OCI-M2 (cell line): ENCODE measurements around the gene WNK3.

Experiments used
- DNase-seq: peaks from one replicate; lab custom pipeline; 2025; ENCODE audit not compliant: unreplicated experiment; lab: John Stamatoyannopoulos, UW

The WNK3 gene

DNA sequence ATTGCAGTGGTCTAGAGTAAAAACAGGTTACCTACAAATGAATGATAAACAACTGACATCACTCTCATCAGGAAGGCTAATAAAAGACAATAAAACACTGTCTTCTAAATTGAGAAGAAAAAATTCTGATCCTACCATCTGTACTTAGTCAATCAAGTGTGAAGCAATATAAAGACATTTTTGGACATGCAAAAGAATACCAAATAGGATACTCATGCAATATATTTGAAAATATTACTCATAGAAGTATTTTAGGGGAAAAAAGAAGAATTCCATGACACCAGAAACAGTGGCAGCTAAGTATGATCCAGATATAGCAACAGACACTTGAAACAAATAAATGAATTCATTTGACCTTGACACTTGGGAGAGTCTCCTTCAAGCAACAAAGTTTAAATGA, 111.0 kb downstream of the WNK3 start:
- no peak for DNase-seq

DNA sequence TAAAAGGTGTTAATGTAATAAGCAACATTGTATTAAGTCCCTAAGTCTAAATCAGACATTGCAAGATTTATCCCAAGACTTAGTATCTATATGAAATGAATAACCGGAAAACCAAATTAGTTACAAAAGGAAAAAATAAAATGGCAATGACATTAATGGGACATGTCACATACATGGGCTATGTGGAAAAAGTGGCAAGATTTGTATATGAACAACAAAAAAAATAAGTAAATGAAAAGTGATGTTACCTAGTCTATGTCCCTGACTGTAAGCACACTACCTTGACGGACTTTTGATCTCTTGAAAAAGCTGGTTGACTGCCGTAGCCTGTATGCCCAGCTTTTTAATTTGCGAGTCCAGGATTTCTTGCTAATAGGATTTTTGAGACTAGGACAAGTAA, 119.3 kb downstream of the WNK3 start:
- DNase-seq, result no peak

DNA sequence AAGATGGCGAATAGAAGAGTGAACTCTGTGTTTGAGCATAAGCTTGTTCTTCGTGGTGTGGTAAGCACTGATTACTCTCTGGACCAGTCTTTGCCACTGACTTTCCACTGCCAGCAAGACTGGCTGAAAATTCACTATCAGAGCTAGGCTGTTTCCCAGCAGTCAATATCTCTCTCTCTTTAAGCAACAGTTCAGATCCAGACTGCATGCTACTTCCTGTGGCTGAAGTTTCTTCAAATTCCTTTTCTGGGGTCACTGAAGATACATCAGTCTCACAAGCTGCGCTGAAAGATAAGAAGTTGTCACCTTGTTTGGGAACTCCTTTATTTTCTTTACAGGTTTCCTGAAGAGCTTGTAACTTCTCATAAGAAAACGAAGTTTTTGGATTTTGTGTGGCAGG, 120.8 kb downstream of the WNK3 start:
- no peak for DNase-seq

DNA sequence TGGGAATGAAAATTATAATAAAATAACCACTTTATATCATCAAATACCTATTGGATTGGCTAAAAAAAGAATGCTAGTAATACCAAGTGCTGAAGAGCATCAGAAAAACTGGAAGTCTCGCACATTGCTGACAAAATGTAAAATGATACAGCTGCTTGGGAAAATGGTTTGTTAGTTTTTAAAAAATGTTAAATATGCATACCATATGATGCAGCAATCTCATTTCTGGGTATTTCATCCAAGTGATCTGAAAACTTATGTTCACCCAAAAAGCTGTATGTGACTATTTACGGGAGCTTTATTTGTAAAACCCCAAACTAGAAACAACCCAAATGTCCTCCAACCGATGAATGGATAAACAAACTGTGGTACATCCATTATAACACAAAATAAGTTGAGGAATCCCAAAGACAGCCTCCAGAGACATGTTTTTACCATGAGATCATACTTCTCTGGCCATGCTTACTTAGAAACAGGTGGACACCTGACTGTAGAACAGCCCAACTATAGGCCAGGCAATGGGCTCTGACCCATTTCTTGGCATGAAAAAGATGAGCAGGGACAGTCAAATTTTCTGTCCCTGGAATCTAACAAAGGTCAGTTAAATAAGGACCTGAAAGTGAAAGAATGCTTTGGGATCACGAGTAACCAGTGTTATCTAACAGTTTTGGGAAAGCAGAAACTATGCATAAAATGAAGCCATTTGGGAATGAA, 127.3 kb downstream of the WNK3 start:
- DNase-seq, result no peak

DNA sequence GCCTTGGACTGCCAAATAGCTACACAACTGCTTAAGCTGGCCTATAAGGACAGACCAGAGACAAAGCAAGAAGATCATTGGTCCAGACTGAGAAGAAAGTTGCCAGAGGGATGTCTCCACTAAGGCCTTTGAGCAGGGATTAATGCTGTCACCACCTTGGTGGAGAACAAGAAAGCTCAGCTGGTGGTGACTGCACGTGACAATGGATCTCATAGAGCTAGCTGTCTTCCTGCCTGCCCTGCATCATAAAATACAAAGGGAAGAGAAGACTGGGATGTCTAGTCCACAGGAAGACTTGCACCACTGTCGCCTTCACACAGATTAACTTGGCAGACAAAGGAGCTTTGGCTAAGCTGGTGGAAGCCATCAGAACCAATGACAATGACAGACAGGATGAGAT, 134.3 kb downstream of the WNK3 start:
- no peak for DNase-seq

DNA sequence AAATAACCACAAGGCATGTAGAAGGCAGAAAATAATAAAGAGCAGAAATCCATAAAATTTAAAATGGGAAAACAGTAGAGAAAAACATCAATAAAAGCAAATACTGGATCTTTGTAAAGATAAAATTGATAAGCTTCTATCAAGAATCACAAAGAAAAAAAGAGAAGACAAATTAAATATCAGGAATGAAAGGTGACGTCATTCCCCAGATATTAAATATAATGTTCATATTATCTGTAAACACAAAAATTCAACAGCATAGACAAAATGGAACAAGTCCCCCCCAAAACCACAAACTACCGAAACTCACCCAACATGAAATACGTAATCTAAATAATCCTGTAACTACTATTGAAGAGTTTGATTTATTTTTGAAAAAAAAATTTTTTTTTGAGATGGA, 144.2 kb downstream of the WNK3 start:
- DNase-seq, result no peak

DNA sequence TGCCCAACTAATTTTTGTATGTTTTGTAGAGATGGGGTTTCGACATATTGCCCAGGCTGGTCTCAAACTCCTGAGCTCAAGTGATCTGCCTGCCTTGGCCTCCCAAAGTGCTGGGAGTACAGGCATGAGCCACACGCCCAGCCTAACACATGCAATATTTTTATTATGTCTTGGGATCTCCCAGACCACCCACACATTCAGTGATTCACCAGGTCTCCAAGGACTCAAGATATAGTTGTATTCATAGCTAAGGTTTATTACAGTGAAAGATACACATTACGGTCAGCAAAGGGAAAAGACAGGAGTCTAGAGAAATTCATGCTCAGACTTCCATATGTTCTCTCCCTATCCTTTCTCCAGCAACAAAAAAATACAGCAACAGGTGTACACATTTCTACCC, 149.3 kb downstream of the WNK3 start:
- DNase-seq, result no peak

DNA sequence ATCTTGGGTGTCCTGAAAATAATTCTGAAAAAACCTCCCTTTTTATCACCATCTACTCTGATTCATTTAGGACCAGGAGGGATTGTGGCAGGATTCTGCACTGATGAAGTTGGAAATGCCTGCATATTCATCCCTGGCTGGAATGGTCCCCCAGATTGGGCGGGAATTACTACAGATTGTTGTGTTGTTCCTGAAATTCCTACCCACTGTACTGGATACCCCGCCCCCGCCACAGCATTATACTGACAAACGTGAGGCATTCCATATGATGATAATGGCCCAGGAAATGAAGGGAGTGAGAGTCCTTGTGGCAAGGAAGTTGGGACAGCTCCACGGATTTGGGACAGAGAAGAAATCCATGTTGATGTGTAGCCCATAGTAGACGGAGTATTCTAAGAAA, 159.6 kb downstream of the WNK3 start:
- DNase-seq, result no peak

DNA sequence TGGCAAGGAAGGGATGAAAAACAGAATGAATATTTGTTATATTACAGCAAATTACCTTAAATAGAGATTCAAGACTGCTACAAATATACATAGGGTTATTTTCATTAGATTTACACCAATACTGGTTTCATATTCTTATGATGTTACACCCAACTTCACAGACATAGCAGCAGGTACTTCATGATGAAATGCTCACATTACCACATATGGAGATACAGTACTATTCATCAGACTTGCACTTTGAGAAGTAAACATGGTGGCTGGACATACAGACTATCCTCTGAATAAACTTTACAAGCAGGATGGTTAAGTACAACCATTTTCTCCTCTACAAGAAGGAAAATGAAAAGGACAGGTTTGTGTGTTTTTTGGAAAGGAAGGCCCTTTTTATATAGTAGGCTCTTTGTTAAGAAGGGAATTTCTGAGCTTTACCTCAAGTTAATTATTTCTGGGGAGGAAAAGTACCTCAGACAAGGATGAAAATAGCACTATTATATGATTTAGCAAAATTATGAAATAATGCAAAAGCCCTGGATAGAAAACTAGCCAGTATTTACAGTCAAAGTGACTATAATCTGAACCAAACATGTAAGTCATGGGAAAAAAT, 162.8 kb downstream of the WNK3 start:
- no peak for DNase-seq

DNA sequence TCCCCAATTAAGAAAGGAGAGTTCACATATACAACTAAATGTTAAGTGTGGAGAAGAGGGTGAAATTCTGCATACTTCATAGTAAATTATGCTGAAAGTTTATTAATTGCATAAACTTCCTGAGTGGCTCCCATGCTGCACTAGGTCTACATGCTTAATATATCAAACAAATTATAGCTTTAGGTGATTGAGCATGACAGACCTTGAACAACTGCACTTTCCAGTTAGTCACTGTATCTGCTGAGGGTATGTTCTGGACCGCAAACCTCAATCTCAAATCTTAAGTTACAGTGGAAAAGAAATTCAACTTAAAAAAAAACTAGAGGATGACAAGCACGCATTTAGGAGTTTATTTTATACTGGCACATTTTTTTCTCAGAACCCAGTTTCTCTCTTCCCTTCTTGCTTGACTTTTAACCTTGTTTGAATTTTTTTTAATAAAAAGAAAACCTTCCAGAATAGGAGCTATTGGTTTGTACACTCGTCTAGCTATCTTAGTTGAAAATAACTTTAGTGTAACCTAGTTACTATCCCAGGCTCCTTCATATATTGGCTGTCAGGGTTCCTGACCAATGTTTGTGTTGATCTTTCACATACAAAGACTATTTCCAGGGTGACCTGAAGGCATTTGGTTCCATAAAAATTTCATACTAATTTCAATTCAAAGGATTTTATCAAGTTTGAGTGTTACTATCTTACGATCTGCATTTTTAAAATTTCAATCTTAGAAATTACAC, 164.6 kb downstream of the WNK3 start:
- no peak for DNase-seq

DNA sequence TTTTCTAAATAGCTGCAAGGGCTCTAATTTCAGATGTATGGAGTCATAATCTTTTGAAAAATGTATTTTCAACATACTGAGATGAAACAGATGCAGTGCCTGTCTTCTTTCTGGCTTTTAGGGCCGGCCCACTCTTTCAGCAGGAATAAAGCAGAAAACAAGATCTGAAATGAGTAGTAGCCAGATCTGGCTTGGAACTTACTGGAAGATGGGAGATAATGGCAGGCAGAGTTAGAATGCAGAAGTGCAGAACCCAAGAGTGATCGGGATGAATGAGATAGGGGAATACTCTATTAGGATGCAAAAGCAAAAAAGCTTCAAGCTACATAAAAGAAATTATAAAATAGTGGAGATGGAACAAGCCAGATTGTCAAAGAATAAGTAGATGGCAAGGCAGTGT, 173.4 kb downstream of the WNK3 start:
- no peak for DNase-seq

DNA sequence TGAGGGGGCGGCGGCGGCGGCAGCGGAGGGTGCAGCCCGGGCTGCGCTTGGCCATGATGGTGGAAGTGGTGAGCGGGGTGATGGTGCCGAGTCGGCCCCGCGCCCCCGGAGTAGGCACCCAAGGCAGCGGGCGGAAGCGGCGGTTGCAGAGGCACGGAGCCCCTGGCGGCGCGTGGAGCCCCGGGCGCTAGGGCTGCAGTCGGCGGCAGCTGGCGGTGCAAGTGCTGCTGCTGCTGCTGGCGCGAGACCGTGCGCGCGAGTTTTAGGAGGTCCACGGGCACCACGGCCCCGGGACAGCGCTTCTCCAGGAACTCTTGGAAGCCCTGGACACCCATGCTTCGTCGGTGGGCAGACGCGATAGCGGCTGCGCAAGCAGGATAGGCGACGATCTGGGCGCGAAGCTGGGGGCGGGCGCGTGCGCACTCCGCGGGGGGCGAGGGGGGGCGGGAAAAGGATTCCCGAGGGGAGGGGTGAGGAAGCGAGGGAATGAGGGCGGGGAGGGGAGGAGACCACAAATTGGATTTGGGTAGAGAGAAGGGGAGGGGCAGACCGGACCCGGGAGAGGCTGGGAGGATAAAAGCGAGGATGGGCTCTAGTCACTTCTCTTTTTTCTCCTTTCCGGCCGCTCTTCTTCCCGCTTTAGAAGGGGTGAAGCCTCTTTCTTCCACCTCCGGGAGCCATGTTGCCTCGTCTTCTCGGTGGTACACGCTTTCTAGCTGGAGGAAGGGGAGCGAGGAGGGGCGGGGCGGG, 174.8 kb downstream of the WNK3 start, which contains the start of gene FAM120C:
TSS of gene FAM120C (minus strand) at position 391 of the 750 bp plus-strand sequence. CDS start at position 335, 56 bp downstream.
- peak; percentile 78 for DNase-seq

DNA sequence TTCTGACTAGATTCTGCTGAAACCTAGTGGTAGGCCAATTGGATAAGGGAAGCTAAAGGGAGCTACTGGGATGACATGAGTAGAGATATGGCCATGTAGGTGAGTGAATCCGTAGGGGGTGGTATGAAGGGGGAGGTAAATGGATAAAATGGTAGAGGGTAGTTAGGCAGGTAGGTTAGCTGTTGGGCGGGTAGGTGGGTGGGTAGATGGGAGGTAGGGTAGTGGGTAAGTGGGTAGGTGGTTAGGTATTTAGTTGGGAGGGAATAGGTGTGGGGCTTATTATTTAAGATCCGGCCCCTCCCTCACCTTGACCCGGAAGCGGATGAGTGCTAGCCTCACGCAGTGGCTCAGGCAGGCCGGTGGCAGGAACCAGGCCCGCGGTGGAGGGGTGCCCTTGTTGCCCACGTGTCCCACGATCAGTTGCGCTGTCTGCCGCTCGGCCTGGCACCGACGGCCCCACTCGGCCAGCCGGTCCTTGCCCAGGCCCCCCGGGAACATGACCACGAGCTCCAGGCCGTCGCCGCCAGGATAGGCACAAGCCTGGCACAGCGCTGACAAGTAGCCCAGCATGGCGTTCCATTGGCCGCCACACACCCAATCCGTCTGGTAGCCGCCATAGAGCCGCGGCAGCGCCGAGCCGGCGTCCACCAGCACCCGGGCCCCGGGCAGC, 175.5 kb downstream of the WNK3 start:
- no peak for DNase-seq

DNA sequence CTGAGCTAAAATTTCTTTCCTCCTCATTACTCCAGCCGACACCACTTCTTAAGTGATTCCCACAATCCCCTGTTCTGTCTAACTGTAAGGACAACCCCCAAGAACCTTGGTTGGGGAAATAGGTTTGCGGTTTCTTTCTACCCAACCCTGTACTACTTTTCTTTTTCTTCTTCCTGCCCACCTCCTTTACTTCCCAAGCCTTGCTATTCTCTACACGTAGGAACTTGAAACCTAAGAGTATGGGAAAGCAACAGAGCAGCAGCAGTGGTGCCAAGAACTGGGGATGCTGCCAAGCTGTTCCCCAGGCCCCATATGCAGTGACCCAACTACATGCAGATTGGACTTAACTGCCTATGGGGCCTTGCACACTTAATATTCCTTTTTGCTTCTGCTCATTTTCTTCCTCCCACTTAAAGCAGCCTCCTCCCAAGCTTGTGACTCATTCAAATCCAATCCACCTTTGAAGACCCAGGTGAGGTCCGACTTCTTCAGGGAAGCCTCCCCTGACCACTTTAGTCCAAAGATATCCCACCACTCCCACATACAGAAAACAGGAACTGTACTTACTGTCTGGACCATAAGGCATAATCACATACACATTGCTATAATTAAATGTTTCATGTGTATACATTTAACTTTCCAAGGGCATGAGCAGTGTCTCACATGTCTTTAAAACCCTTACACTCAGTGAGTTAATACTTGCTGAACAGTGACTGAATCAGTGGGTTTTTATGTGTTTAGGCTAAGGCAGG, 176.5 kb downstream of the WNK3 start:
- DNase-seq, result no peak

DNA sequence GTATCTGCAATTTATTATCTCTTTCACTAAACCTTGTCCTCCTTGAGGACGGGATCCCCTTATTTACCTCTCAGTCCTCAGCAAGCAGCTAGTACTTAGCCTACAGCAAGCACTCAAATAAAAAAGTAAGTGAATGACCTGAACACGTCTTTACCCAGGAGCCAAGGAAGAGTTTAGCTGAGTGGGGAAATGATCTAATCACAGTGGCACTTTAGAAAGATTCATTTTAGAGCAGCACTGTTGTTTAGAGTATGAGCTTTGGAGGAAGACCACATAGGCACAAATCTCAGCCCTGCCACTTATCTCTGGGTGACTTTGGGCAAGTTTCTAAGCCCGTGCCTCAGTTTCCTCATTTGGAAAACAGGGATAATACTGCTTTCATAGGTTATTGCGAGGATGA, 177.4 kb downstream of the WNK3 start:
- DNase-seq, result no peak

DNA sequence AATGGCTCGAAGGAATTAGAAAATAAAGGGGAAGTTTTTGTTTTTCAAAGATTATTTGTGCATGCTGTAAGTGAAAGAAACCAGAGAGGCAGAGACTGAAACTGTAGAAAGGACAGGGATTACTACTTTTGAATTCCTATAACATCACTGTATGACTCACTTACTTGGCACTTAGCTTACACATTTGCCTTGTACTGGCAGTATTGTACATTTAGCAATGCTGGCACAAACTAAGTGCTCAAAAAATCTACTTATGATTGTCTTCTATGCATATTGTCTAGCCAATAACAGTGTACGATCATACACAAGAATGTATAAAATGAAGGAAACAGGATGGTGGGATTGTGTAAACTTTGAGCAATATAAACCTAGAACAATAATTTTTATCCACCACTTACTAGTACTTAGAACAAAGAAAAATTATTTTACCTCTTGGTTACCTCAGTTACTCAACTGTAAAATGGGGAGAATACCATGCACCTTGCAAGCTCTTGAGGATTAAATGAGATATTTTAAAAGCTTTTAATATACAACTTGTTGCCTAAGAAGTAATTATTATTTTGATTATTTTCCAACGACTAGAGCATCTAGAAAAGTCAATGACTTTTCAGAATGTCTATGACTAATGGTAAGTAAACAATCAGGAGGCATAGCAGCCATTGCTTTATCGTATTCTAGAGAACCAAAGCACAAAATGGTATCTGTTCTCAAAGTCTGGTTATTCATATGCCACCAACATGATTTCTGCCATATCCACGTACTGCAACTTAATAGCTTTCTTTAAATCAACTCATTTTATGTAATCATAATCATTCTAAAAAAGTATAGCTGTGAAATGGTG, 179.5 kb downstream of the WNK3 start:
- DNase-seq, result no peak

DNA sequence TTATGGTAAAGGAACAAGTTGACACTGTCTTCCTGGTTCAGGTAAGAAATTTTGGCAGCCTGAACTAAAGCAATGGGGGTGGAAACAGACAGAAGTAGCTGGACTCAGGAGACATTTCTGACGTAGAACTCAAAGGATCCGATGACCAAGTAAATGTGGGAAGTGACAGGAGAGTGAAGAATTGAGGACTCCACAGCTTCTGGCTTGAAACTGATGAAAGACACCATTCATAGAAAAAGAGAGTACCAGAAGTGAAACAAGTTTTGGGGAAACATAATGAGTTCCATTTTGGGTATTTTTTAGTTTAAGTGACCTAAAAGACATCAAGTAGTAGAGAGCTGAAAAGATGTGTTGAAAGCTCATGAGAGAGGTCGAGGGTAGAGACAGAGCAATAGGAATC, 180.5 kb downstream of the WNK3 start:
- DNase-seq, result no peak

DNA sequence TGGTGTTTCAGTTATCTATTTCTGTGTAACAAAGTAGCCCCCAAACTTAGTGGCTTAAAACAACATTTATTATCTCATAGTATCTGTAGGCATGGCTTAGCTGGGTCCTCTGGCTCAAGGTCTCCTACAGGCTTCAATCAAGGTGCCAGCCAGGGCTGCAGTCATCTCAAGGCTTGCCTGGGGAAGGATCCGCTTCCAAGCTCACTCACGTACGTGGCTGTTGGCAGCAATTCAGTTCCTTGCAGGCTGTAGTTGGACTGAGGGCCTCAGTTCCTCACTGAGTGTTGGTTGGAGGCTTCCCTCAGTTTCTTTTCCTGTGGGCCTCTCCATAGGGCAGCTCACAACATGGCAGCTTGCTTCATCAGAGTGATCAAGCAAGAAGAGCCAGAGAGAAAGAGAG, 184.1 kb downstream of the WNK3 start:
- DNase-seq, result no peak

DNA sequence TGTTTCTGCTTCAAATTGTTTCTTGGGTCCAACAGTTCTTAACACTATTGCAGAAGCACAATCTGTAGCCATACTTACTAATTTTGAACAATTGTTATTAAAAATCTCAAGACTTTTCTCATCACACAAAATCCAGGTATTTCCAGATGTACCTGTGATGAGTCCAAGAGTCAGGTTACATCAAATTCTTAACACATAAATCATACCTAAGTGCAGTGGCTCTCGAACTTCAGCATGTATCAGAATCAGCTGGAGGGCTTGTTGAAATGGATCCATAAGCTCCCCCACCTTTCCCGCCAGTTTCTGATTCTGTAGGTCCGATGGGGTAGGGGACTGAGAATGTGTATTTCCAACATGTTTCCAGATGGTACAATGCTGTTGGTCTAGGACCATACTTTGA, 185.4 kb downstream of the WNK3 start:
- no peak for DNase-seq
